Esophagus muscularis mucosa (tissue), 4 donors: ENCODE measurements around the gene PLEKHS1. TPM values are rescaled to one million over a fixed set of nuclear protein-coding genes. Genes with fewer than 3 reads are reported as not detected.

ENCODE experiments used
- DNase-seq: peaks from one replicate; pipeline ENCODE4 v3.0.0-alpha.2; 2017; ENCODE audit errors: extremely low spot score
- H3K27ac ChIP-seq, 4 donors: fragments of 200-600 bp; sonication (generic); replicated peaks in 1 of 4; 1 replicate in 3 of 4; 2 replicates in 1 of 4; pipeline ENCODE4 v1.5.1; 2016 to 2019; ENCODE audit warnings: mild to moderate bottlenecking in 1 of 4
- H3K27me3 ChIP-seq, 4 donors: fragments of 200-600 bp; sonication (generic); one replicate each; pipeline versions ENCODE4 v1.5.1 to v1.6.0; 2016 to 2019
- H3K36me3 ChIP-seq, 4 donors: fragments of 200-600 bp; sonication (generic); one replicate each; pipeline ENCODE4 v1.5.1; 2016 to 2019
- H3K4me1 ChIP-seq, 4 donors: fragments of 200-600 bp; sonication (generic); one replicate each; pipeline ENCODE4 v1.5.1; 2016 to 2019
- H3K4me3 ChIP-seq, 4 donors: fragments of 200-600 bp; sonication (generic); 1 replicate in 2 of 4; 2 replicates in 2 of 4; pipeline ENCODE4 v1.5.1; 2016 to 2019; ENCODE audit warnings: mild to moderate bottlenecking in 4 of 4, moderate library complexity in 1 of 4
- H3K9me3 ChIP-seq, 4 donors: fragments of 200-600 bp; sonication (generic); 1 replicate in 3 of 4; 2 replicates in 1 of 4; pipeline ENCODE4 v1.5.1; 2016 to 2019
- EP300 ChIP-seq: sonication (generic); formaldehyde crosslinking; IDR thresholded peaks from one replicate; pipeline ENCODE4 v1.6.1; 2017; ENCODE audit warnings: antibody characterized with exemption
- POLR2A ChIP-seq: fragments of 450-650 bp; IDR thresholded peaks from one replicate; pipeline ENCODE4 v1.6.1; 2017; ENCODE audit warnings: antibody characterized with exemption, moderate library complexity, mild to moderate bottlenecking, low read depth
- POLR2AphosphoS5 ChIP-seq, 2 donors: sonication (generic); formaldehyde crosslinking; IDR thresholded peaks; one replicate each; pipeline ENCODE4 v1.6.1; 2017; ENCODE audit warnings: antibody characterized with exemption in 2 of 2
- WGBS: methylation state at CpG from one replicate; pipeline ENCODE4 v1.1.5; 2018; 5-methylcytosine and 5-hydroxymethylcytosine counted together
- intact Hi-C: fragments of 100-400 bp; cut with DNase I; formaldehyde crosslinking; loops from one replicate; pipeline ENCODE4 v1.15.1; 2023
- total RNA-seq, 4 donors: library from RNA; depleted of rRNA; stranded (reverse); fragments of >200 nt; gene quantifications; one replicate each; pipeline versions ENCODE4 v1.1.0 to v1.2.1, GENCODE V29; 2016
- TF ChIP-seq, protein P1 (sequence below), 3 experiments: fragments of 200-600 bp in 2 of 3; fragments of 450-650 bp in 1 of 3; sonication (generic) in 2 of 3; IDR thresholded peaks; one replicate each; pipeline ENCODE4 v1.5.1; 2017 to 2019; ENCODE audit warnings: antibody characterized with exemption in 3 of 3, mild to moderate bottlenecking in 2 of 3, moderate library complexity in 1 of 3

The PLEKHS1 gene
- total RNA-seq, 4 donors from 2014 or later, result not detected

DNA sequence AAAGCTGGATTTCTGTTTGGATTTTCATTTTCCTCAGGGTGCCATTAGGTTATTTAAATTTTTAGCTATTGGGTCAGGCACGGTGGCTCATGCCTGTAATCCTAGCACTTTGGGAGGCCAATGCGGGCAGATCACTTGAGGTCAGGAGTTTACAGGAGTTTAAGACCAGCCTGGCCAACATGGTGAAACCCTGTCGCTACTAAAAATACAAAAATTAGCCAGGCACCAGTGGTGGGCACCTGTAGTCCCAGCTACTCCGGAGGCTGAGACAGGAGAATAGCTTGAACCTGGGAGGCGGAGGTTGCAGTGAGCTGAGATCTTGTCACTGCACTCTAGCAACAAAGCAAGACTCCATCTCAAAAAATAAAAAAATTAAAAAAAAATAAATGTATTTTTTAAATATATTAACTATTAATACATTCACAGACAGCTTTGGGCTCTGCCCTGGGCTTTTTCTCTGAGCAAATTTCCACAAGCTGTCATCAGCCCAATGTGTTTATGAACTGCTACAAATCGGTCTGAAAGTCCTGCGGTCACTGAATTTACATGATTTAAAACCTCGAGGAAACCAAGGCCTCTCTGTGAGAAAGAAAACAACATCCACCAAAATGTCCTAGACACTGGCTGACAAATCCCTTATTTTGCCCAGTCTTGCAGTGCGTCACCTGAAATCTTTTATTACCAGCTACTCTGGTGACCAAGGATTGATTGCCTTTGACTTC lies 19.2 kb upstream of the PLEKHS1 start:
- peaks cover 20 to 31% (median 27%) of the 10 kb centered on the region in 4 donors for H3K36me3 ChIP-seq
- H3K27ac ChIP-seq, result peak overlapping the region; percentile 21 to 69 (median 37)
- no peaks in the 10 kb centered on the region for H3K27me3 ChIP-seq
- TF ChIP-seq EP300, result no peak
- TF ChIP-seq, protein P1, sequence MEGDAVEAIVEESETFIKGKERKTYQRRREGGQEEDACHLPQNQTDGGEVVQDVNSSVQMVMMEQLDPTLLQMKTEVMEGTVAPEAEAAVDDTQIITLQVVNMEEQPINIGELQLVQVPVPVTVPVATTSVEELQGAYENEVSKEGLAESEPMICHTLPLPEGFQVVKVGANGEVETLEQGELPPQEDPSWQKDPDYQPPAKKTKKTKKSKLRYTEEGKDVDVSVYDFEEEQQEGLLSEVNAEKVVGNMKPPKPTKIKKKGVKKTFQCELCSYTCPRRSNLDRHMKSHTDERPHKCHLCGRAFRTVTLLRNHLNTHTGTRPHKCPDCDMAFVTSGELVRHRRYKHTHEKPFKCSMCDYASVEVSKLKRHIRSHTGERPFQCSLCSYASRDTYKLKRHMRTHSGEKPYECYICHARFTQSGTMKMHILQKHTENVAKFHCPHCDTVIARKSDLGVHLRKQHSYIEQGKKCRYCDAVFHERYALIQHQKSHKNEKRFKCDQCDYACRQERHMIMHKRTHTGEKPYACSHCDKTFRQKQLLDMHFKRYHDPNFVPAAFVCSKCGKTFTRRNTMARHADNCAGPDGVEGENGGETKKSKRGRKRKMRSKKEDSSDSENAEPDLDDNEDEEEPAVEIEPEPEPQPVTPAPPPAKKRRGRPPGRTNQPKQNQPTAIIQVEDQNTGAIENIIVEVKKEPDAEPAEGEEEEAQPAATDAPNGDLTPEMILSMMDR (IDR thresholded peaks at IDR 0.05), result no peak
- TF ChIP-seq POLR2A, result no peak
- TF ChIP-seq POLR2AphosphoS5 (IDR thresholded peaks at IDR 0.05), result no peak
- H3K9me3 ChIP-seq, result peaks cover 0 to 3% (median 0%) of the 10 kb centered on the region in 4 donors
- peaks cover 0 to 56% (median 49%) of the 10 kb centered on the region in 4 donors for H3K4me1 ChIP-seq
- intact Hi-C loops, result no loop called here
- DNase-seq, result no peak
- 70% methylated on average over 9 of the region's 9 CpGs for WGBS
- H3K4me3 ChIP-seq, result no peak overlapping the region

GRCh38 chr10:113732966-113733365 lies 18.5 kb upstream of the PLEKHS1 start:
- Histone ChIP-seq H3K4me3 (no peak overlapping the region), H3K27ac (peak overlapping the region in 2 of 4 donors; percentile 22 to 69), H3K36me3 (peaks cover 19 to 25% (median 25%) of the 10 kb centered on the region in 4 donors), H3K9me3 (peaks cover 0 to 3% (median 0%) of the 10 kb centered on the region in 4 donors), H3K27me3 (no peaks in the 10 kb centered on the region), H3K4me1 (peaks cover 0 to 56% (median 49%) of the 10 kb centered on the region in 4 donors)
- 67% methylated on average over 4 of the region's 4 CpGs for WGBS
- intact Hi-C loops, result no loop called here
- DNase-seq, result no peak
- TF ChIP-seq, protein P1 (IDR thresholded peaks at IDR 0.05), result no peak
- TF ChIP-seq POLR2A (no peak), POLR2AphosphoS5 (IDR thresholded peaks at IDR 0.05) (no peak), EP300 (no peak)

- Histone ChIP-seq H3K4me1 (peaks cover 0 to 56% (median 49%) of the 10 kb centered on the region in 4 donors), H3K27ac (no peak overlapping the region), H3K36me3 (peaks cover 15 to 18% (median 18%) of the 10 kb centered on the region in 4 donors), H3K4me3 (no peak overlapping the region), H3K27me3 (no peaks in the 10 kb centered on the region), H3K9me3 (peaks cover 0 to 3% (median 0%) of the 10 kb centered on the region in 4 donors)
- intact Hi-C loops, result no loop called here
- TF ChIP-seq POLR2AphosphoS5 (IDR thresholded peaks at IDR 0.05), result no peak
- TF ChIP-seq, protein P1 (IDR thresholded peaks at IDR 0.05), result no peak
- TF ChIP-seq POLR2A, result no peak
- no peak for TF ChIP-seq EP300
- WGBS, result 100% methylated on average over 4 of the region's 4 CpGs
- DNase-seq, result no peak
These were observed 17.8 kb upstream of the PLEKHS1 start for GRCh38 chr10:113733635-113734034.

- Histone ChIP-seq H3K4me3 (no peak overlapping the region), H3K36me3 (no peaks in the 10 kb centered on the region), H3K4me1 (peaks cover 0 to 55% (median 47%) of the 10 kb centered on the region in 4 donors), H3K27me3 (no peaks in the 10 kb centered on the region), H3K9me3 (no peaks in the 10 kb centered on the region), H3K27ac (no peak overlapping the region)
- TF ChIP-seq POLR2A, result no peak
- TF ChIP-seq, protein P1 (IDR thresholded peaks at IDR 0.05), result peak in 1 of 3 experiments; percentile 2
- DNase-seq, result no peak
- intact Hi-C loops, result no loop called here
- 19% methylated on average over 2 of the region's 2 CpGs for WGBS
These were observed 15.6 kb upstream of the PLEKHS1 start for GRCh38 chr10:113735913-113736312.
